OCI-LY7 (cell line): ENCODE measurements around the gene CERS6.

Source experiments
- EZH2phosphoT487 ChIP-seq: fragments of 200-600 bp; sonication (generic); IDR thresholded peaks from 2 replicates; pipeline ENCODE4 v1.6.1; 2018; ENCODE audit warnings: low read depth, borderline replicate concordance, mild to moderate bottlenecking, mixed run types, antibody characterized with exemption, low read length, moderate library complexity, mixed read lengths
- TF ChIP-seq, protein P1 (sequence below): fragments of 200-600 bp; sonication (generic); conservative IDR thresholded peaks from 2 replicates; pipeline ENCODE4 v1.5.1; 2014; ENCODE audit warnings: mild to moderate bottlenecking, antibody characterized with exemption, low read length, moderate library complexity, mixed read lengths

DNA sequence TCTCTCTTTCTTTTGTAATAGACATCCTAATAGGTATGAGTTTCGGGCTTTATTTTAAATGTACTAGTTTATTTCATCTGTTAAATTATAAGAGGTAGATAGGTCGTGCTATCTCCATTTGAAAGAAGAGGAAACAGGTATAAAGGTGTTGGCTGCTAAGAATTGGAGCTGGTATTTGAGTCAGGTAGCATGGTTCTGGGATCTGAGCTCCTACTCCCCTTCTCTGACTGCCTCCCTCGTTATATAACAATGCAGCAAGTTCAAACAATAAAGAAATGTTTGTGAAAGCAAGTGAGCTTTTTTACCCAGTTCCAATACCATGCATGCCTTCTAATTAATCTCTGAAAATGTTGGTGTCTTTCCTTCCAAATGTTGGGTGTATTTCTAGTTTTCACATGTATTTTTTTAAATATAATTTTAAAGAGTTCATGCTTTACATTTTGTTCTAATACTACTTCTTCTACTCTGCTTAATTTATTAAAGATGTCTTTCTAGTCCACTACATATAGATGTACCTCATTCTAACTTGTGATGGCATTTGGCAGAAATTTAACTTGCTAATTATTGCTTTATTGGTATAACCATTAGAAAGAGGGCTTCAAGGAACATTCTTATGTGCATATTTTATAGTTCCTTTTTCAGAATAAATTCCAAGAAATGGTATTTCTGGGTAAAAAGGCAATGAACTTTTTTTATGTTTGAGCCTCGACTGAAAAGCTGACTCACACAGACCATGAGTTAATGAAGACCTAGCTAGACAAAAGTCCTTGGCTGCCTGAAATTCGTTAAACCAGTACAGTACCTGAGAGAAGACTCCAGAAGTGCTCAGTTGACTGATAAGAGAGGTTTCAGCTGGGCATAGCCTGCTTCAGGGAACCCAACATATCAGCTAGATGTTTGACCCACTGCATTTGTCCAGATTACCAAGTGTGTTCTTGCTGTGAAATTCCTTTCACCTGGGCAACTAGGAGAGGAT lies 133.5 kb downstream of the CERS6 start:
- TF ChIP-seq, protein P1, sequence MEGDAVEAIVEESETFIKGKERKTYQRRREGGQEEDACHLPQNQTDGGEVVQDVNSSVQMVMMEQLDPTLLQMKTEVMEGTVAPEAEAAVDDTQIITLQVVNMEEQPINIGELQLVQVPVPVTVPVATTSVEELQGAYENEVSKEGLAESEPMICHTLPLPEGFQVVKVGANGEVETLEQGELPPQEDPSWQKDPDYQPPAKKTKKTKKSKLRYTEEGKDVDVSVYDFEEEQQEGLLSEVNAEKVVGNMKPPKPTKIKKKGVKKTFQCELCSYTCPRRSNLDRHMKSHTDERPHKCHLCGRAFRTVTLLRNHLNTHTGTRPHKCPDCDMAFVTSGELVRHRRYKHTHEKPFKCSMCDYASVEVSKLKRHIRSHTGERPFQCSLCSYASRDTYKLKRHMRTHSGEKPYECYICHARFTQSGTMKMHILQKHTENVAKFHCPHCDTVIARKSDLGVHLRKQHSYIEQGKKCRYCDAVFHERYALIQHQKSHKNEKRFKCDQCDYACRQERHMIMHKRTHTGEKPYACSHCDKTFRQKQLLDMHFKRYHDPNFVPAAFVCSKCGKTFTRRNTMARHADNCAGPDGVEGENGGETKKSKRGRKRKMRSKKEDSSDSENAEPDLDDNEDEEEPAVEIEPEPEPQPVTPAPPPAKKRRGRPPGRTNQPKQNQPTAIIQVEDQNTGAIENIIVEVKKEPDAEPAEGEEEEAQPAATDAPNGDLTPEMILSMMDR = no peak
- no peak for TF ChIP-seq EZH2phosphoT487
